ENCODE results near the gene ACTG1.

GRCh38 chr17:81532490-81533287, 20.1 kb upstream of the ACTG1 start:
- TF ChIP-seq CTCF (IDR thresholded peaks at IDR 0.05) (no peak), EP300 (IDR thresholded peaks at IDR 0.05) (no peak), POLR2A (IDR thresholded peaks at IDR 0.05; ENCODE audit: low read depth) (no peak), POLR2AphosphoS5 (IDR thresholded peaks at IDR 0.05) (no peak)

All from esophagus muscularis mucosa (tissue), 4 donors.